GM20000 (cell line): ENCODE measurements around the gene CENPU.

Experiments used
- DNase-seq: peaks from one replicate; pipeline ENCODE4 v3.0.0; 2012; ENCODE audit warnings: low spot score
- TF ChIP-seq, protein P1 (sequence below): IDR thresholded peaks from 2 replicates; pipeline ENCODE4 v1.5.1; 2012; ENCODE audit warnings: mild to moderate bottlenecking, control low read depth; ENCODE audit errors: extremely low read depth, missing control alignments

Gene CENPU

DNA sequence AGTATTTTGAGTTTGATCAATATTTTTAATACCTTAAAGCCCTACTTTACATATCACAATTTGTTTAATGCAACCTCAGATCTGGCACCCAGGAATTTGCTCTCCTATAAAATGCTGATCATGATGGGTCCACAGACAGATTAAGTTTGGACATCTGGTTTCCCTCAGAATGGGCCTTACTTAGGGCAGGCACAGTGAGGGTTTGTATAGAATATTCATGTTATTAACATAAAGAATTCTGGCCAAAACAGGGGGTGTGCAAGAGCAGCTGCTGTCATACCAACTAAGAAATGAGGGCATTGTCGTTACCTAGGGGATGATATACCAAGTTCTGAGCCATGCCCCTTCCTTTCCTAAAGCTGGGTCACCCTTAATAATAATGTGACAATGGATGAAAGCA is 37.5 kb upstream of the CENPU start:
- no peak for DNase-seq
- TF ChIP-seq, protein P1, sequence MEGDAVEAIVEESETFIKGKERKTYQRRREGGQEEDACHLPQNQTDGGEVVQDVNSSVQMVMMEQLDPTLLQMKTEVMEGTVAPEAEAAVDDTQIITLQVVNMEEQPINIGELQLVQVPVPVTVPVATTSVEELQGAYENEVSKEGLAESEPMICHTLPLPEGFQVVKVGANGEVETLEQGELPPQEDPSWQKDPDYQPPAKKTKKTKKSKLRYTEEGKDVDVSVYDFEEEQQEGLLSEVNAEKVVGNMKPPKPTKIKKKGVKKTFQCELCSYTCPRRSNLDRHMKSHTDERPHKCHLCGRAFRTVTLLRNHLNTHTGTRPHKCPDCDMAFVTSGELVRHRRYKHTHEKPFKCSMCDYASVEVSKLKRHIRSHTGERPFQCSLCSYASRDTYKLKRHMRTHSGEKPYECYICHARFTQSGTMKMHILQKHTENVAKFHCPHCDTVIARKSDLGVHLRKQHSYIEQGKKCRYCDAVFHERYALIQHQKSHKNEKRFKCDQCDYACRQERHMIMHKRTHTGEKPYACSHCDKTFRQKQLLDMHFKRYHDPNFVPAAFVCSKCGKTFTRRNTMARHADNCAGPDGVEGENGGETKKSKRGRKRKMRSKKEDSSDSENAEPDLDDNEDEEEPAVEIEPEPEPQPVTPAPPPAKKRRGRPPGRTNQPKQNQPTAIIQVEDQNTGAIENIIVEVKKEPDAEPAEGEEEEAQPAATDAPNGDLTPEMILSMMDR, result no peak

DNA sequence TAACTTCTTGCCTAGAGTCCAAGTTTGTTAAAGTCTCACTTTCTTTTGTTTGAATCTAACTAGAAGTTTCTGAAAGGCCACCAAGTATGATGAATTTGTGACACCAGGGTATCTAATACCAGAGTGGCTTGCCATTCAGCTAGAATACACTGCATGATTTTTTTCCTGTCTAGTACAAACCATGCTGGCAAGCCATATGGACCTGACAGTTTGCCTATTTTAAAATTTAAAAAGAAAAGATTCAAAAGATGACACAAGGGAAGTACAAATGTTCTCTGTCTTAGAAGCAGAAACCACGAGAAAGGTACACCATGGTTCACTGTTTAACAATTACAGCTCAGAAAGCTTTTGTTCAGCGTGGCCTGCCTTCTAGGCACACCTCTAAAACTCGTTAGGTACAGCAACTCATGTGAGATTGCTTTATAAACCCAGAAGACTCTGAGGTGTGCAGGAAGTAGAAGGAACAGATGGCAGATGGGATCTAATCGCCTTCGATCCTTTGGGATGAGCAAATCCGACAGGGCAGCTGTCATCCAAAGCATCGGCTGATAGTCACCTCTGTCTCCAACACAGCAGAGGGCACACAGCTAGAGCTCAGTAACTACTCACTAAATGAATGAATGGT is 35.4 kb upstream of the CENPU start:
- TF ChIP-seq, protein P1, result no peak
- DNase-seq, result no peak

DNA sequence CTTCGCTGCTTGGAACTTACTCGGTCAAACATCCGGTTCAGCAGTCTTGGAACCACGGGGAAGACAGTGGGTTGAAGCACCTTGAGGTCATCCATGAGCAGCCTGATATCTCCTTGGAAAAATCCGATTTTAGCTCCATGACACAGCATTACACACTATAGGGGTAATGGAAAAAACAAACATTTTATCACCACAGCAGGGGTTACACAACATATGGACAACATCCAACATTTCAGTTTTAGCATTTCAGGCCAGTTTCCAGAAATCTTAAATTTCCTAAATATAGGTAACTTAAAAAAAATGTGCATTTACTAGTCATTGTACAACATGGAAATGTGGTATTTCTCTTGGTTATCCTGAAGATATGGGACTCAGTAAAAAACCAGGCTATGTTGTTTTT is 34.4 kb upstream of the CENPU start:
- no peak for DNase-seq
- TF ChIP-seq, protein P1, result no peak

DNA sequence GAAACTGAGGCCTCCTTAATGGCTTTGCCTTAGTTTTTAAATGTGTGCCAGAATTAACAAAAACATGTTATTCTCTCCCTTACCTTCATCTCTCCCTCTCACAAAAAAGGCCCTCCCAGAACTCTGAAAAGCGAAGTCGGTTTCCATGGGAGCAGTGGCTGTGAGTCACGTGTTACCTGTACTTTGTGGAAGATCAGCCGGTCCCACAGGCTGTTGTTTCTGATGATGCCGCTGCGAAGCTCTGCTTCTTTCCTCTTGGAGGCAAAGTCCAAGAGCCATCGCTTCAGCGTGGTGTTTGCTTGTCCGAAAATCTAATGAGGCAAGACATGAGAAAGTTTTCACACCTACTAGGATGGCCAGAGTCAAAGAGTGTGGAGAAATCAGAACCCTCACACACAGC is 32.5 kb upstream of the CENPU start:
- DNase-seq, result no peak
- TF ChIP-seq, protein P1, result no peak

DNA sequence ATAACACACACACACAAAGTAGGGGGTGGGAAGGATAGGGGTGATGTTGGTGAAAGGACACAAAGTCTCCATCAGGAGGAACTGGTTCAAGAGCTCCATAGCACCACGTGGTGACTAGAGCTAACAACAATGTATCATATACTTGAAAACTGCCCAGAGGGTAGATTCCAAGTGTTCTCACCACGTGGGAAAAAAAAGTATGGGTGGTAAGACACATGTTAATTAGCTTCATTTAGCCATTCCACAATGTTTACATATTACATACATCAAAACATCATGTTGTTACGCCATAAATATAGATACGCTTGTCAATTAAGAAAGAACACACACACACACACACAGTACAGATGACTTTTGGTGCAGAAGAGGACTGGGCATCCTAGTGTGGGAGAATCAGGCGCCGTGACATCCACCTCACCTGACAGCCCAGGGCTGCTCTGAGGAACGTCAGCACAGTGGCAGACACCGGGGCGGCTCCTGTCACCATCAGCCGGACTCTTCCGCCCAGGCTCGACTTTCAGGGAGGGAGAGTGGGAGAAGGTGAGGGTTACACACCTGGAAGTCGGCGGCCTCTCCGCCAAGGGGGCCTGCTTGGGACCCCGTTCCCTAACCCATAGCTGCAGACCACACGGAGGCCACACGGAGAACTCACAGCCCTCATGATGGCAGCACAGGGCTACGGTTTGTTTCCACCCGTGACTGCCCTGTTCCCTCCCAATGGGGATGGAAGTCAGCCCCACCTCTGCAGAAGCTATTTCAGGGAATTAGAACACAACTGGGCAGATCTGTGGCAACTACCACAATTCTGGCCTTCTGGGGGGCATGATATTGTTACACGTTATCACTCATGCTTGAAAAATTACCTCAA is 31.8 kb upstream of the CENPU start:
- no peak for DNase-seq
- TF ChIP-seq, protein P1, result no peak

DNA sequence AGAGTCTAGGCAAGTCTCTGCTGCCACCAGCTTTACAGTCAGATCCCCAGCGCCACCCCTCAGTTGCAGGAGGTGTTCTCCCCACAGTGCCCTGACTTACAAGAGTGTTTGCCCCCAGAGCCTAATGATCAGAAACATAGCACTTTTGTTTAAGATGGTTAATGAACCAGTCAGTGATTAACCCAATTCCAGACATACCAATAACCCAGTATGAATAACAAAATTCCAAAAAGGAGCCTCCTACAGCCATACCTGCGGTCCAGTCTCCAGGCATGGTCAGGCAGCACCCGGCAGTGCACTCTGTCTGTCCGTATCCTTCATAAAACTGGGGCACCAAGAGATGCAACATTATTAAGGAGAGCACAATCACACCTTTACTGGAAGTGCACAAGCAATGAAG is 30.7 kb upstream of the CENPU start:
- TF ChIP-seq, protein P1, result no peak

DNA sequence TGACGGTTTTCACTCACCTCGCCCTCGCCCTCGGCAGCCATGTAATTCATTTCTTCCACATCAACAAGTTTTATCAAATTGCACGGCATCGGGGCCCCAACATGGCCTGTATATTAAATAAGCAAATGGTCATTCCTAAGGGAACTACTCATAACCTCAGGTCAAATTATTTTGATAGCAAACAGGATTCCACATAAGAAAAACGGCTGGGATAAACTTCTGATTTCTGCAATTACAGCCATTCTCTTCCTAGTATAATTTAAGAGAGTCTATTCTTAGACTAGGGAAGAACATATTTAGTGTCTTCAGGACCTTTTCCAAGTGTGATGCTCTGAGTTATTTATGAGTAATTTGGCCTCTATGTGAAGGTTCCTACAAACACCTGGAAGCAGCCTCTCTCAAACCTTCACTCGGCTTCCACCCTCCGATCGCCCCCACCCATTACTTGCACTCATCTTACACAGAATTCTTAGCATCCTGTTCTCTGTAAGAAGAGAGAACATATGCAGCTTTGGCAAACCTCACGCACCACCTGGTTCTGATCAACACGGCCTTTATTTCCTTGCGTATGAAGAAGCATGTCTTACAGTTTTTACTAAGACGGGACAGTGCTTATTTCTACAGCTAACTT is 29.4 kb upstream of the CENPU start:
- no peak for DNase-seq
- TF ChIP-seq, protein P1, result no peak

More for the DNA sequence above, 30.7 kb upstream of the CENPU start:
- DNase-seq, result no peak
